ENCODE data around the gene POU5F1. TPM values are rescaled to one million over a fixed set of nuclear protein-coding genes. Genes with fewer than 3 reads are reported as not detected.

Gene POU5F1
- total and polyA plus RNA-seq, 2 donors from 2014 or later = 7.9 to 19.9 TPM

DNA sequence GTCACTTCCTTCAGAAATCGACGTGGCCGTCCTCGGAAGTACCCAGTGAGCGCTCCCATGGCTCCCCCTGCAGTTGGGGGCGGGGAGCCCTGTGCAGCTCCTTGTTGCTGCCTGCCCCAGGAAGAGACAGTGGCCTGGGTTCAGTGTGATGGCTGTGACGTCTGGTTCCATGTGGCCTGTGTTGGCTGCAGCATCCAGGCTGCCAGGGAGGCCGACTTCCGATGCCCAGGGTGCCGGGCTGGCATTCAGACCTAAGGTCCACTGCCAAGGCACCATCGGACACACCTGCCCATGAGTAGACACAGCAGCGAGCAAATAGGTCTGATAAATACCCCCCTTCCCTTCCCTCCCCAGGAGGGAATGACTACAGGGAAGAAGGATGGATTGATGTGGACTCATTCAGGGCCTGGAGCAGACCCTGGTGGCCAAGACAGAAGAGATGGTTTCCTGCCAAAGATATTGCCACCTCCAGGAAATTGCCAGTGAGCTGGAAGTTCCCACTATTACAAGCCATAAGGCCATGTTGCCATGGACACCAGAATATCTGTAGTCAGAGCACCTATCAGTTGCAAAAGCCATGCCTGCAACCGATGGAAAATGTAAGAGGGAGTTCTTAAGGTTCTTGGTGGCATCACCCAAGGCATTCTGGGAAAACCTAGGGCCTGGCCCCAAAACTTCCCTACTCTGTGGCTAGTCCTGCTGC is 7.9 kb downstream of the POU5F1 start:
- intact Hi-C loops (cut with DNase I) = no loop called here
- DNase-seq = no peak
- FAIRE-seq = no peak

DNA sequence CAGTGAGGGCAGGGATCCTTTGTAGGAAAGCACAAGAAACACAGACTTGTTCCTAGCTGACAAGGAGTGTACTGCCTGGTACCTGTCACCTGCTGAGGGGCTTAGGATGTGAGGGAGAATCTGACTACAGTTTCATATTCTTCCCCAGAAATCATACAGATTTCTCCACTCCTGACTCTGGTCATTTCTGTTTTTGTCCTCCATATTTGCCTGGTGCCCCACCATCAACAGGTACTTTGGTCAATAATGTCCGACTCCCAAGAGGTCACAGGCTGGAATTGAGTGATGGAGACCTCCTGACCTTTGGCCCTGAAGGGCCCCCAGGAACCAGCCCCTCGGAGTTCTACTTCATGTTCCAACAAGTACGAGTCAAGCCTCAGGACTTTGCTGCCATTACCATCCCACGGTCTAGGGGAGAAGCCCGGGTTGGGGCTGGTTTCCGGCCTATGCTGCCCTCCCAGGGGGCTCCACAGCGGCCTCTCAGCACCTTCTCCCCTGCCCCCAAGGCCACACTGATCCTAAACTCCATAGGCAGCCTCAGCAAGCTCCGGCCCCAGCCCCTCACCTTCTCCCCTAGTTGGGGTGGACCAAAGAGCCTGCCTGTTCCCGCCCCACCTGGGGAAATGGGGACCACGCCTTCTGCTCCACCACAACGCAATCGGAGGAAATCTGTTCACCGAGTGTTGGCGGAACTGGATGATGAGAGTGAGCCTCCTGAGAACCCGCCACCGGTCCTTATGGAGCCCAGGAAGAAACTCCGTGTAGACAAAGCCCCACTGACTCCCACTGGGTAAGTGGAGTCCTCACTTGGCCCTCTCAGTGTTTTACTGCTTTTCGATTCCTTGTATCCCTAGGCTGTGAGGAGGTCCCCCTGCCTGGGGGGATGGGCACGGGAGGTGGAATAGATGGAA is 9.0 kb downstream of the POU5F1 start:
- H3K27ac ChIP-seq (ENCODE audit: low read depth in 2 of 2, low read length in 2 of 2) = no peak overlapping the region
- intact Hi-C loops (cut with DNase I) = no loop called here
- no peak overlapping the region for H3K4me3 ChIP-seq (ENCODE audit: low read length in 3 of 3)
- no peak for DNase-seq
- H3K27me3 ChIP-seq (ENCODE audit: control insufficient read depth, insufficient read depth, low read length) = no peaks in the 10 kb centered on the region
- FAIRE-seq = no peak
- no peaks in the 10 kb centered on the region for H3K36me3 ChIP-seq (ENCODE audit: control insufficient read depth in 2 of 3, insufficient read depth in 3 of 3, low read length in 3 of 3)
- TF ChIP-seq, protein P1, sequence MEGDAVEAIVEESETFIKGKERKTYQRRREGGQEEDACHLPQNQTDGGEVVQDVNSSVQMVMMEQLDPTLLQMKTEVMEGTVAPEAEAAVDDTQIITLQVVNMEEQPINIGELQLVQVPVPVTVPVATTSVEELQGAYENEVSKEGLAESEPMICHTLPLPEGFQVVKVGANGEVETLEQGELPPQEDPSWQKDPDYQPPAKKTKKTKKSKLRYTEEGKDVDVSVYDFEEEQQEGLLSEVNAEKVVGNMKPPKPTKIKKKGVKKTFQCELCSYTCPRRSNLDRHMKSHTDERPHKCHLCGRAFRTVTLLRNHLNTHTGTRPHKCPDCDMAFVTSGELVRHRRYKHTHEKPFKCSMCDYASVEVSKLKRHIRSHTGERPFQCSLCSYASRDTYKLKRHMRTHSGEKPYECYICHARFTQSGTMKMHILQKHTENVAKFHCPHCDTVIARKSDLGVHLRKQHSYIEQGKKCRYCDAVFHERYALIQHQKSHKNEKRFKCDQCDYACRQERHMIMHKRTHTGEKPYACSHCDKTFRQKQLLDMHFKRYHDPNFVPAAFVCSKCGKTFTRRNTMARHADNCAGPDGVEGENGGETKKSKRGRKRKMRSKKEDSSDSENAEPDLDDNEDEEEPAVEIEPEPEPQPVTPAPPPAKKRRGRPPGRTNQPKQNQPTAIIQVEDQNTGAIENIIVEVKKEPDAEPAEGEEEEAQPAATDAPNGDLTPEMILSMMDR (IDR thresholded peaks at IDR 0.05; ENCODE audit: borderline replicate concordance, extremely low read depth, insufficient read depth) = no peak
- no peaks in the 10 kb centered on the region for H3K9me3 ChIP-seq (ENCODE audit: control insufficient read depth in 2 of 3, insufficient read depth in 1 of 3, low read length in 3 of 3)
- no peak overlapping the region for H3K9ac ChIP-seq (ENCODE audit: low read length in 3 of 3)
- peaks cover 0 to 14% (median 6%) of the 10 kb centered on the region in 3 donors for H3K4me1 ChIP-seq (ENCODE audit: control insufficient read depth in 2 of 3, insufficient read depth in 2 of 3, low read depth in 1 of 3, low read length in 3 of 3)

More for the DNA sequence above, 7.9 kb downstream of the POU5F1 start:
- Histone ChIP-seq H3K9me3 (ENCODE audit: control insufficient read depth in 2 of 3, insufficient read depth in 1 of 3, low read length in 3 of 3) (no peaks in the 10 kb centered on the region), H3K9ac (ENCODE audit: low read length in 3 of 3) (peak overlapping the region in 1 of 3 donors; percentile 13), H3K4me3 (ENCODE audit: low read length in 3 of 3) (no peak overlapping the region), H3K4me1 (ENCODE audit: control insufficient read depth in 2 of 3, insufficient read depth in 2 of 3, low read depth in 1 of 3, low read length in 3 of 3) (peaks cover 0 to 8% (median 0%) of the 10 kb centered on the region in 3 donors), H3K27ac (ENCODE audit: low read depth in 2 of 2, low read length in 2 of 2) (peak overlapping the region in 1 of 2 donors; percentile 14), H3K27me3 (ENCODE audit: control insufficient read depth, insufficient read depth, low read length) (no peaks in the 10 kb centered on the region), H3K36me3 (ENCODE audit: control insufficient read depth in 2 of 3, insufficient read depth in 3 of 3, low read length in 3 of 3) (no peaks in the 10 kb centered on the region)
- TF ChIP-seq, protein P1 (IDR thresholded peaks at IDR 0.05; ENCODE audit: borderline replicate concordance, extremely low read depth, insufficient read depth) = no peak

DNA sequence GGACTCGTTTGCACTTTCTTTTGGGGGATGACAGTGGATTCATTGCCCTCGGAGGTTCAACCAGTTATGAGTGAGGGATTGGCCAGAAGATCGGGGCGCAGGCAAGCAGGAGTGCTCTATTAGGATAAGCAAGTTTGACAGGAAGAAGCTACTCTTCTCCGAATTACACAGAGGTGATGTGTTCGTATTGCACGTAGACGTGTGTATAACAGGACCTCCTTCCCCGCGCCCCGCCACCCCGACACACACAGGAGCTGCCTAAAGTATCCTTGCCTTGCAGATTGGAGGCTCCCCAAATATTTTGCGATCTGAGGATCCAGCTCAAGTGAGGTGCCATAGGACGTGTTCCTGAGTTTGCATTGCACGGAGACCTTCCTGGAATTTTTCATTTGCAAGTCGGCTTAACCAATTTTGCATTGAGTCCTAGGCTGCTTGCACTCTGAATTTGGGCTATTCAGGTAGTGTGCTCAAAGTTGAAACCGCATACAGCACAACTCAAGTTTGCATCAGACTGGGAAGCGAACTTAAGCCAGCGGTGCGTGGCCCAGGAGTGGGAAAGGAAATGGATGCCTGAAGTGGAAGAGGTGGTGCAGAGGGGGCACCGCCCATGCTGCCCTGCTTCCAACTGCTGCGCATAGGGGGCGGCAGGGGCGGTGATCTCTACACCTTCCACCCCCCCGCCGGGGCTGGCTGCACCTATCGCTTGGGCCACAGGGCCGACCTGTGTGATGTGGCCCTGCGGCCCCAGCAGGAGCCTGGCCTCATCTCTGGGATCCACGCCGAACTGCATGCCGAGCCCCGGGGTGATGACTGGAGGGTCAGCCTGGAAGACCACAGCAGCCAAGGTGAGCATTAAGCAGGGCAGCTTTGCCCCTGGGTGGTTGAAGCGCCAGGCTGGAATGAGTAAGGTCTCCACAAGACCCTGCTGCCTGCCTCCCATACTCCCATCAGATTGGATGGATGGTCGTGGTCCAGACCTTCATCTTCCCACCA is 11.3 kb downstream of the POU5F1 start:
- Histone ChIP-seq H3K4me1 (ENCODE audit: control insufficient read depth in 2 of 3, insufficient read depth in 2 of 3, low read depth in 1 of 3, low read length in 3 of 3) (peaks cover 0 to 14% (median 6%) of the 10 kb centered on the region in 3 donors), H3K36me3 (ENCODE audit: control insufficient read depth in 2 of 3, insufficient read depth in 3 of 3, low read length in 3 of 3) (no peaks in the 10 kb centered on the region), H3K27ac (ENCODE audit: low read depth in 2 of 2, low read length in 2 of 2) (no peak overlapping the region), H3K4me3 (ENCODE audit: low read length in 3 of 3) (peak overlapping the region; percentile 71 to 76 (median 75)), H3K9ac (ENCODE audit: low read length in 3 of 3) (peak overlapping the region in 2 of 3 donors; percentile 27 to 64), H3K9me3 (ENCODE audit: control insufficient read depth in 2 of 3, insufficient read depth in 1 of 3, low read length in 3 of 3) (no peaks in the 10 kb centered on the region), H3K27me3 (ENCODE audit: control insufficient read depth, insufficient read depth, low read length) (no peaks in the 10 kb centered on the region)
- FAIRE-seq = no peak
- TF ChIP-seq, protein P1 (IDR thresholded peaks at IDR 0.05; ENCODE audit: borderline replicate concordance, extremely low read depth, insufficient read depth) = no peak
- intact Hi-C loops (cut with DNase I) = no loop called here
- DNase-seq = peak in 2 of 5 donors; percentile 28 to 49

Data from kidney (tissue), 14 donors.